ENCODE results near the gene C1QTNF5. TPM values are rescaled to one million over a fixed set of nuclear protein-coding genes. Genes with fewer than 3 reads are reported as not detected.

C1QTNF5 gene
- polyA plus RNA-seq, 2 of the 4 experiments (the other 2 are of a cell fraction): not detected

DNA sequence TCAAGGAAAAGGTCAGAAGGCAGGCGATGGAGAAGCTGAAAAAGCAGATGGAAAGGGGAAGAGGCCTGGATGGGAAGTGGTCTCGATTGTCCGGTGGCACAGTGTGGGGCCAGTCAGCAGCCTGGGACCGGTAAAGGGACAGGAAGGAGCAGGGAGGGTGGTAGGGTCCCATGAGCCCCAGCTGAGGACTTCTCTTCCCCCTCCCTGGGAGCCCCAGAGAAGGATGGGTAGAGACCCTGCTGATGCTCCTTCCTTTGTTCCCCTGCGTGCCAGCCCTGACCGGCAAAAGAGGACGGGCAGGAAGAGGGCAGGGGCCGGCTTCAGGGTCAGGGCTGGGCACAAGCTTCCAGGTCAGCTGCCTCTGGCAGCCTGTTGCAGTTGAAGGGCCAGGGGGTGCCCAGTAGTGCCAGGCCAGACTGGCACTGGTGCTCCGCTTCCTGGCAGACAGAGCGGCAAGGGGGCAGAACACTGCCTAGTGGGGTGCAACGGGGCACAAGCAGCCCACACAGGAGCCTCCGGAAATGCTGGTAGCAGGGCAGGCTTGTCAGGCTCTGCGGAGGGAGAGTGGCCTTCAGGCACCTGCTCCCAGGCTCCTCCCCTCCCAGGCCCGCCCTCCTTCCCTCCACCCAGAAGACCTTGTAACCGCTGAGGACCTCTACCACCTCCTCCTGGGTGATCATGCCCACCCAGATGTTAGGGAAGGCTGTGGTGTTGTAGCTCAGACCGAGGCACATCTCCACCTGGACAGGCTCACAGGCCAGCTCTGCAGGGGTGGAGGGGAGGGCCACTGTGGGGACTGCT is 739 bp upstream of the C1QTNF5 start:
- 76% methylated on average over 9 of the region's 16 CpGs for WGBS (ENCODE audit: missing lambda C conversion rate)
- POLR2A ChIA-PET: no interaction called here

DNA sequence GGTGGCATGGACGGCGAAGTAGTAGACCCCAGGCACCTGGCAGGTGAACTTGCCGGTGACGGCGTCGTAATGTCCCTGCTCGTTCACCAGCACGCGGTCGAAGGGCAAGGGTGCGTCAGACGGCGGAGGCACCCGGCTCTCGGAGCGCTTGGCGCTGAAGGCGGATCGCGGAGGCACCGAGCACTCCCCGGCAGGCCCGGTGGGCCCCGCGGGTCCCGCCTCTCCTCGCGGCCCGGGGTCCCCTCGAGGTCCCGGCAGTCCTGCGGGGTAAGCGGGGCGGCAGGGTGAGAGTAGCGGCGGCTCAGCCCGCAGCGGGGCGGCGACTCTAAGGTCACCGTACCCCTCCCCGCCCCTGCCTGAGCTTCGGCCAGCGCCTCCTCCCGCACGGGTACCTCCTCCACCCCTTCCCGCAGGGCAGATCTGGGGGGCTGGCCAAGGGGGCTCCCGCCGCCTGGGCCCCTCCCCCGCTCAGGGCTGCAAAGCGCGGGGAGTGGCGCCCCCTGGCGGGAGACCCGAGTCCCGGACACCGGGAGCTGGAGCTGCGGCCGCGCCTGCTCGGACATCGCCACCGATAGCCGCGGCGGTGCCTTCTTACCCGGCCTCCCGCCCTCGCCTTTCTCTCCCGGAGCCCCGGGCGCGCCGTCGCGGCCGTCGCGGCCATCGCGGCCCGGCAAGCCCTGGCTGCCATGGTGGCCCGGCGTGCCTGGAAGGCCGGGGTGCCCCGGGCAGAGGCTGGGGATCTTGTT is 921 bp downstream of the C1QTNF5 start:
- 50% methylated on average over 27 of the region's 86 CpGs for WGBS (ENCODE audit: missing lambda C conversion rate)
- Histone ChIP-seq H3K4me1 (peaks cover 19% of the 10 kb centered on the region), H3K4me2 (peak overlapping the region; percentile 78), H3K9me3 (no peaks in the 10 kb centered on the region), H3K4me3 (peak overlapping the region; percentile 33), H3K27ac (peak overlapping the region; percentile 48 to 90; a peak in 5 of 6 replicates)
- ChIA-PET CTCF (interaction anchor here (0.6 to 9.5 kb wide), 27 partner anchors 8 to 322 kb away, joined by 3 to 160 read pairs (median 4); partner anchors contain the start of genes CBL, RPS25, TRAPPC4 and USP2), POLR2A (interaction anchor here (1.0 kb wide), 1 partner anchor 218 kb away, joined by 3 read pairs; the partner anchor contains the start of gene HINFP)
- FAIRE-seq (no peak), DNase-seq (ENCODE audit: low read depth in 1 of 2, low spot score in 1 of 2) (no peak), ATAC-seq (peak; percentile 64 to 76)
- TF ChIP-seq, protein P1, sequence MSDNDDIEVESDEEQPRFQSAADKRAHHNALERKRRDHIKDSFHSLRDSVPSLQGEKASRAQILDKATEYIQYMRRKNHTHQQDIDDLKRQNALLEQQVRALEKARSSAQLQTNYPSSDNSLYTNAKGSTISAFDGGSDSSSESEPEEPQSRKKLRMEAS (IDR thresholded peaks at IDR 0.05): peak; percentile 15
- TF ChIP-seq, protein P2, sequence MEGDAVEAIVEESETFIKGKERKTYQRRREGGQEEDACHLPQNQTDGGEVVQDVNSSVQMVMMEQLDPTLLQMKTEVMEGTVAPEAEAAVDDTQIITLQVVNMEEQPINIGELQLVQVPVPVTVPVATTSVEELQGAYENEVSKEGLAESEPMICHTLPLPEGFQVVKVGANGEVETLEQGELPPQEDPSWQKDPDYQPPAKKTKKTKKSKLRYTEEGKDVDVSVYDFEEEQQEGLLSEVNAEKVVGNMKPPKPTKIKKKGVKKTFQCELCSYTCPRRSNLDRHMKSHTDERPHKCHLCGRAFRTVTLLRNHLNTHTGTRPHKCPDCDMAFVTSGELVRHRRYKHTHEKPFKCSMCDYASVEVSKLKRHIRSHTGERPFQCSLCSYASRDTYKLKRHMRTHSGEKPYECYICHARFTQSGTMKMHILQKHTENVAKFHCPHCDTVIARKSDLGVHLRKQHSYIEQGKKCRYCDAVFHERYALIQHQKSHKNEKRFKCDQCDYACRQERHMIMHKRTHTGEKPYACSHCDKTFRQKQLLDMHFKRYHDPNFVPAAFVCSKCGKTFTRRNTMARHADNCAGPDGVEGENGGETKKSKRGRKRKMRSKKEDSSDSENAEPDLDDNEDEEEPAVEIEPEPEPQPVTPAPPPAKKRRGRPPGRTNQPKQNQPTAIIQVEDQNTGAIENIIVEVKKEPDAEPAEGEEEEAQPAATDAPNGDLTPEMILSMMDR (IDR thresholded peaks at IDR 0.05): peak; percentile 81
- no peak for TF ChIP-seq FOSL2 (IDR thresholded peaks at IDR 0.05)
- no peak for TF ChIP-seq FOSL2 (CRISPR knock-in tag; IDR thresholded peaks at IDR 0.05)
- peak; percentile 29 to 39; a peak in 3 of 5 replicates for TF ChIP-seq RAD21 (conservative IDR thresholded peaks at IDR 0.05 in 1 of 2, IDR thresholded peaks at IDR 0.05 in 1 of 2)
- peak; percentile 56 for TF ChIP-seq SMC3 (IDR thresholded peaks at IDR 0.05)
- TF ChIP-seq MYC (IDR thresholded peaks at IDR 0.05; ENCODE audit: borderline replicate concordance, low read length): no peak

More for the DNA sequence above, 739 bp upstream of the C1QTNF5 start:
- no peak overlapping the region for H3K4me3 ChIP-seq
- H3K4me1 ChIP-seq: peaks cover 14% of the 10 kb centered on the region
- no peaks in the 10 kb centered on the region for H3K9me3 ChIP-seq
- DNase-seq (ENCODE audit: low read depth in 1 of 2, low spot score in 1 of 2) (no peak), FAIRE-seq (no peak), ATAC-seq (no peak)
- H3K27ac ChIP-seq: no peak overlapping the region
- no peak for TF ChIP-seq RARB (CRISPR knock-in tag; IDR thresholded peaks at IDR 0.05)
- CTCF ChIA-PET: interaction anchor here (0.6 to 9.5 kb wide), 6 partner anchors 16 to 145 kb away, joined by 3 to 160 read pairs (median 34); partner anchors contain the start of gene CBL
- no peak overlapping the region for H3K4me2 ChIP-seq

DNA sequence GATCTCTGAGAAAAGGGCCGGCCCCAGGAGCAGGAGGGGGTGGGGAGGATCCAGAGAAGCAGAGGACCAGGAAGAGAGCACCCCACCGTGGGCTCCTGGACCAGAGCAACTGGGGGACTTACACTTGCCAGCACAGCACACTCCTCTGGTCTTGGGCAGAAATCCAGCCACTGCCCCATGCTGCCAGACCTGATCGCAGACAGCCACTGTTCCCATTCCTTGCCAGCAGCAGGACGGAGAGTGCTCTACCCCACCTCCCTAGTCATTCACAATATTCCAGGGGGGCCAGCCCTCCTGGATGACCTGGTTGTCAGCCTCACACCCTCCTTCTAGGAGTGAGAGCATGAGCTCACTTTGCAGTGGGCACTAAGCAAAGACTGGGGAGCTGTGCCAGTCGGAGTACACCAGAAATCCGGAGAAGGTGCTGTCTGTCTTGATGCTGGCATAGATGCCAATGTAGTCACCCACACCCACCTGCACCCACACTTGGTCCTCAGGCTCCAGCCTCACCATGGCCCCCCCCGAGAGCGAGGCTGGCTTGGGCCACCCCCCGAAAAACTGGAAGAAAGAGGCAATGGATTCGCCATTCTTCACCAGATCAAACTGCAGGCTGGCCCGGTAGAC is 1.6 kb downstream of the C1QTNF5 start:
- Histone ChIP-seq H3K4me3 (no peak overlapping the region), H3K9me3 (no peaks in the 10 kb centered on the region), H3K27ac (no peak overlapping the region), H3K4me1 (peaks cover 19% of the 10 kb centered on the region), H3K4me2 (peak overlapping the region; percentile 78)
- TF ChIP-seq CBX2 (IDR thresholded peaks at IDR 0.05; ENCODE audit: borderline replicate concordance, low read depth) (no peak), JUNB (IDR thresholded peaks at IDR 0.05) (no peak), CHD4 (IDR thresholded peaks at IDR 0.05; ENCODE audit: borderline replicate concordance) (no peak), CEBPB (IDR thresholded peaks at IDR 0.05) (no peak), NR3C1 (IDR thresholded peaks at IDR 0.05) (no peak), NPAS2 (CRISPR knock-in tag; IDR thresholded peaks at IDR 0.05; ENCODE audit: borderline replicate concordance) (no peak), ZFP36 (IDR thresholded peaks at IDR 0.05; ENCODE audit: borderline replicate concordance, partially characterized antibody) (no peak), ZNF302 (CRISPR knock-in tag; IDR thresholded peaks at IDR 0.05) (no peak), EP300 (IDR thresholded peaks at IDR 0.05) (no peak), TFCP2L1 (CRISPR knock-in tag; IDR thresholded peaks at IDR 0.05) (no peak), RNF2 (IDR thresholded peaks at IDR 0.05; ENCODE audit: borderline replicate concordance, low read depth) (no peak), FOSB (CRISPR knock-in tag; IDR thresholded peaks at IDR 0.05) (no peak), NFE2L2 (conservative IDR thresholded peaks at IDR 0.05; ENCODE audit: low read length) (no peak), HOXA7 (CRISPR knock-in tag; IDR thresholded peaks at IDR 0.05) (no peak), CHD2 (IDR thresholded peaks at IDR 0.05; ENCODE audit: low read length, partially characterized antibody) (no peak)
- TF ChIP-seq, protein P3, sequence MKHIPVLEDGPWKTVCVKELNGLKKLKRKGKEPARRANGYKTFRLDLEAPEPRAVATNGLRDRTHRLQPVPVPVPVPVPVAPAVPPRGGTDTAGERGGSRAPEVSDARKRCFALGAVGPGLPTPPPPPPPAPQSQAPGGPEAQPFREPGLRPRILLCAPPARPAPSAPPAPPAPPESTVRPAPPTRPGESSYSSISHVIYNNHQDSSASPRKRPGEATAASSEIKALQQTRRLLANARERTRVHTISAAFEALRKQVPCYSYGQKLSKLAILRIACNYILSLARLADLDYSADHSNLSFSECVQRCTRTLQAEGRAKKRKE (CRISPR knock-in tag; IDR thresholded peaks at IDR 0.05; ENCODE audit: low read depth): no peak
- DNase-seq (ENCODE audit: low read depth in 1 of 2, low spot score in 1 of 2): no peak
- no peak for FAIRE-seq
- WGBS (ENCODE audit: missing lambda C conversion rate): 93% methylated on average over 5 of the region's 11 CpGs
- CTCF ChIA-PET: interaction anchor here (0.5 to 9.5 kb wide), 33 partner anchors 8 to 254 kb away, joined by 3 to 160 read pairs (median 5); partner anchors contain the start of genes CBL, MFRP, NLRX1 and USP2
- ATAC-seq: no peak
- POLR2A ChIA-PET: interaction anchor here (1.0 to 1.5 kb wide), 2 partner anchors 218 to 244 kb away, joined by 3 to 5 read pairs; partner anchors contain the start of gene HINFP
